ENCODE results near the gene DAPP1.

The DAPP1 gene

DNA sequence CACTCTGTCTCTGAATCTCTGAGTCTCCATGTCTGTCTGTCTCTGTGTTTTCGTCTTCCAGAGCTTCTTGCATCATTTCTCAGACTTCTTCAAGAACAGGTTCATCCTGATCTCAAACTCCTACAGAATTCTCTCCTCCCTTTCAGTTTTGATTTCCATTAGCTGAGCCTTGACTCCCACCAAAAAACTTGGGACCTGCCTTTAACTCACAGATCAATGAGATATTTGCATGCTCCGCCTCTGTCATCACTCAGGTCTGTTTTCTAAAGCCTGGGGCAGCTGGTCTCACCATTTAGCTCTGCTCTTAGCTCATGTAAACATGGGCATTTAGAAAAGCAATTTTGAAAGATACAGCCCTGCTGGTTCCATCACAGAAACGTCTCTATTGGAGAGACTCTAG lies 8.6 kb downstream of the DAPP1 start:
- no peaks in the 10 kb centered on the region for H3K9me3 ChIP-seq (ENCODE audit: insufficient read depth, low read depth, low read length)
- H3K4me3 ChIP-seq (ENCODE audit: low read length, poor library complexity, severe bottlenecking): no peak overlapping the region
- H3K27me3 ChIP-seq (ENCODE audit: insufficient read depth, low read length, poor library complexity, severe bottlenecking): no peaks in the 10 kb centered on the region
- no peak overlapping the region for H3K9ac ChIP-seq (ENCODE audit: low read depth, low read length, poor library complexity, severe bottlenecking)
- TF ChIP-seq, protein P1, sequence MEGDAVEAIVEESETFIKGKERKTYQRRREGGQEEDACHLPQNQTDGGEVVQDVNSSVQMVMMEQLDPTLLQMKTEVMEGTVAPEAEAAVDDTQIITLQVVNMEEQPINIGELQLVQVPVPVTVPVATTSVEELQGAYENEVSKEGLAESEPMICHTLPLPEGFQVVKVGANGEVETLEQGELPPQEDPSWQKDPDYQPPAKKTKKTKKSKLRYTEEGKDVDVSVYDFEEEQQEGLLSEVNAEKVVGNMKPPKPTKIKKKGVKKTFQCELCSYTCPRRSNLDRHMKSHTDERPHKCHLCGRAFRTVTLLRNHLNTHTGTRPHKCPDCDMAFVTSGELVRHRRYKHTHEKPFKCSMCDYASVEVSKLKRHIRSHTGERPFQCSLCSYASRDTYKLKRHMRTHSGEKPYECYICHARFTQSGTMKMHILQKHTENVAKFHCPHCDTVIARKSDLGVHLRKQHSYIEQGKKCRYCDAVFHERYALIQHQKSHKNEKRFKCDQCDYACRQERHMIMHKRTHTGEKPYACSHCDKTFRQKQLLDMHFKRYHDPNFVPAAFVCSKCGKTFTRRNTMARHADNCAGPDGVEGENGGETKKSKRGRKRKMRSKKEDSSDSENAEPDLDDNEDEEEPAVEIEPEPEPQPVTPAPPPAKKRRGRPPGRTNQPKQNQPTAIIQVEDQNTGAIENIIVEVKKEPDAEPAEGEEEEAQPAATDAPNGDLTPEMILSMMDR (conservative IDR thresholded peaks at IDR 0.05; ENCODE audit: low read length): no peak
- no peak for TF ChIP-seq EZH2phosphoT487 (IDR thresholded peaks at IDR 0.05; ENCODE audit: borderline replicate concordance)
- no peaks in the 10 kb centered on the region for H4K20me1 ChIP-seq (ENCODE audit: insufficient read depth, low read length, poor library complexity, severe bottlenecking)
- H3F3A ChIP-seq (ENCODE audit: low read depth): no peaks in the 10 kb centered on the region
- H3K79me2 ChIP-seq (ENCODE audit: insufficient read depth, low read length): no peaks in the 10 kb centered on the region
- no peaks in the 10 kb centered on the region for H3K4me1 ChIP-seq (ENCODE audit: insufficient read depth, low read length, poor library complexity, severe bottlenecking)
- no peak overlapping the region for H3K4me2 ChIP-seq (ENCODE audit: low read depth, low read length, poor library complexity, severe bottlenecking)
- H3K9me2 ChIP-seq (replicated peaks; ENCODE audit: low read depth, low read length): no peaks in the 10 kb centered on the region
- H2AFZ ChIP-seq (ENCODE audit: low read length): no peak overlapping the region
- no peaks in the 10 kb centered on the region for H3K36me3 ChIP-seq (ENCODE audit: insufficient read depth, low read length)

GRCh38 chr4:99826016-99826415 lies 9.4 kb downstream of the DAPP1 start:
- no peak overlapping the region for H3K9ac ChIP-seq (ENCODE audit: low read depth, low read length, poor library complexity, severe bottlenecking)
- H3K9me3 ChIP-seq (ENCODE audit: insufficient read depth, low read depth, low read length): no peaks in the 10 kb centered on the region
- H2AFZ ChIP-seq (ENCODE audit: low read length): no peak overlapping the region
- no peaks in the 10 kb centered on the region for H3K36me3 ChIP-seq (ENCODE audit: insufficient read depth, low read length)
- H3K4me3 ChIP-seq (ENCODE audit: low read length, poor library complexity, severe bottlenecking): no peak overlapping the region
- no peaks in the 10 kb centered on the region for H3F3A ChIP-seq (ENCODE audit: low read depth)
- no peaks in the 10 kb centered on the region for H4K20me1 ChIP-seq (ENCODE audit: insufficient read depth, low read length, poor library complexity, severe bottlenecking)
- H3K4me1 ChIP-seq (ENCODE audit: insufficient read depth, low read length, poor library complexity, severe bottlenecking): no peaks in the 10 kb centered on the region
- H3K27me3 ChIP-seq (ENCODE audit: insufficient read depth, low read length, poor library complexity, severe bottlenecking): no peaks in the 10 kb centered on the region
- no peak overlapping the region for H3K4me2 ChIP-seq (ENCODE audit: low read depth, low read length, poor library complexity, severe bottlenecking)
- TF ChIP-seq EZH2phosphoT487 (IDR thresholded peaks at IDR 0.05; ENCODE audit: borderline replicate concordance): no peak
- TF ChIP-seq, protein P1 (conservative IDR thresholded peaks at IDR 0.05; ENCODE audit: low read length): no peak
- H3K79me2 ChIP-seq (ENCODE audit: insufficient read depth, low read length): no peaks in the 10 kb centered on the region
- H3K9me2 ChIP-seq (replicated peaks; ENCODE audit: low read depth, low read length): no peaks in the 10 kb centered on the region

- Histone ChIP-seq H3K4me1 (ENCODE audit: insufficient read depth, low read length, poor library complexity, severe bottlenecking) (no peaks in the 10 kb centered on the region), H4K20me1 (ENCODE audit: insufficient read depth, low read length, poor library complexity, severe bottlenecking) (no peaks in the 10 kb centered on the region), H3K4me3 (ENCODE audit: low read length, poor library complexity, severe bottlenecking) (no peak overlapping the region), H3K79me2 (ENCODE audit: insufficient read depth, low read length) (no peaks in the 10 kb centered on the region), H3K36me3 (ENCODE audit: insufficient read depth, low read length) (no peaks in the 10 kb centered on the region), H3K9me3 (ENCODE audit: insufficient read depth, low read depth, low read length) (no peaks in the 10 kb centered on the region), H2AFZ (ENCODE audit: low read length) (no peak overlapping the region), H3K27me3 (ENCODE audit: insufficient read depth, low read length, poor library complexity, severe bottlenecking) (no peaks in the 10 kb centered on the region), H3F3A (ENCODE audit: low read depth) (no peaks in the 10 kb centered on the region), H3K9me2 (replicated peaks; ENCODE audit: low read depth, low read length) (no peaks in the 10 kb centered on the region), H3K4me2 (ENCODE audit: low read depth, low read length, poor library complexity, severe bottlenecking) (no peak overlapping the region), H3K9ac (ENCODE audit: low read depth, low read length, poor library complexity, severe bottlenecking) (no peak overlapping the region)
- no peak for TF ChIP-seq EZH2phosphoT487 (IDR thresholded peaks at IDR 0.05; ENCODE audit: borderline replicate concordance)
- TF ChIP-seq, protein P1 (conservative IDR thresholded peaks at IDR 0.05; ENCODE audit: low read length): no peak
Observed at GRCh38 chr4:99827454-99827853, 10.8 kb downstream of the DAPP1 start.

Measured in Loucy (cell line).